Endothelial cell of umbilical vein (primary cell): ENCODE data around the gene CLIC6. TPM values are rescaled to one million over a fixed set of nuclear protein-coding genes. Genes with fewer than 3 reads are reported as not detected.

Source experiments
- BruUV-seq: library from RNA; stranded (reverse); fragments of 400-500 nt; replicated peaks from 2 replicates; lab custom pipeline; 2021; lab: Mats Ljungman, UMichigan
- CTCF ChIA-PET: fragments of 300-600, 350-600 bp; sonication (Branson Sonifier 250); formaldehyde crosslinking; loops from one replicate; lab custom pipeline; 2021; ENCODE audit warnings: antibody characterized with exemption, inconsistent platforms; lab: Charles Lee
- POLR2A ChIA-PET: fragments of 300-600, 350-600 bp; sonication (Branson Sonifier 250); formaldehyde crosslinking; loops from one replicate; lab custom pipeline; 2021; ENCODE audit warnings: antibody characterized with exemption, inconsistent platforms; lab: Charles Lee
- DNase-seq: peaks from one replicate; pipeline ENCODE4 v3.0.0-alpha.2; 2011; ENCODE audit warnings: low read depth, low spot score
- FAIRE-seq: peaks from 2 replicates; lab custom pipeline; 2011; peaks lifted over from hg19 to GRCh38; lab: Jason Lieb, UNC
- H2AFZ ChIP-seq: 2 replicates; pipeline ENCODE4 v1.6.0; 2012; ENCODE audit warnings: low read depth, low read length, control low read depth, inconsistent platforms
- H3K27ac ChIP-seq: 2 replicates; pipeline ENCODE4 v1.5.1; 2011; ENCODE audit warnings: low read depth, mild to moderate bottlenecking, control low read depth, low read length, moderate library complexity; ENCODE audit not compliant: insufficient read depth
- H3K27me3 ChIP-seq, 2 experiments: 2 replicates each; pipeline versions ENCODE4 v1.6.0 to v1.6.1; 2011; ENCODE audit warnings: low read length in 2 of 2, mixed read lengths in 1 of 2; ENCODE audit not compliant: control insufficient read depth in 2 of 2, insufficient read depth in 2 of 2
- H3K36me3 ChIP-seq, 2 experiments: 2 replicates in 1 of 2; 3 replicates in 1 of 2; pipeline ENCODE4 v1.5.1; 2011; ENCODE audit warnings: low read length in 2 of 2, mild to moderate bottlenecking in 1 of 2, moderate library complexity in 1 of 2; ENCODE audit not compliant: control insufficient read depth in 2 of 2, insufficient read depth in 2 of 2; ENCODE audit errors: extremely low read depth in 1 of 2
- H3K4me1 ChIP-seq: 3 replicates; pipeline ENCODE4 v1.5.1; 2011; ENCODE audit warnings: mild to moderate bottlenecking, low read length; ENCODE audit not compliant: control insufficient read depth, insufficient read depth; ENCODE audit errors: extremely low read depth
- H3K4me2 ChIP-seq: 2 replicates; pipeline ENCODE4 v1.6.1; 2011; ENCODE audit warnings: low read length, control low read depth, mixed read lengths; ENCODE audit not compliant: insufficient read depth
- H3K4me3 ChIP-seq, 3 experiments: fragments of 200-600 bp in 1 of 3; sonication (generic), shearing (Covaris generic) in 1 of 3; replicated peaks in 1 of 3; 2 replicates each; pipeline ENCODE4 v1.5.1; 2011 to 2016; ENCODE audit warnings: control low read depth in 3 of 3, low read length in 3 of 3, mild to moderate bottlenecking in 2 of 3, inconsistent platforms in 1 of 3, low read depth in 1 of 3, moderate library complexity in 1 of 3; ENCODE audit not compliant: insufficient read depth in 1 of 3
- H3K79me2 ChIP-seq: 2 replicates; pipeline ENCODE4 v1.6.0; 2012; ENCODE audit warnings: low read length, inconsistent platforms; ENCODE audit not compliant: control insufficient read depth, insufficient read depth
- H3K9ac ChIP-seq: replicated peaks from 2 replicates; pipeline ENCODE3; 2011; ENCODE audit warnings: low read length, control low read depth; ENCODE audit not compliant: insufficient read depth; ENCODE audit errors: extremely low read depth
- H3K9me1 ChIP-seq: replicated peaks from 3 replicates; pipeline ENCODE4 v1.6.0; 2011; ENCODE audit warnings: mild to moderate bottlenecking, low read length; ENCODE audit not compliant: control insufficient read depth, insufficient read depth; ENCODE audit errors: extremely low read depth
- H3K9me3 ChIP-seq: replicated peaks from 2 replicates; pipeline ENCODE4 v1.5.1; 2012; ENCODE audit warnings: low read length, inconsistent platforms; ENCODE audit not compliant: control insufficient read depth, insufficient read depth
- H4K20me1 ChIP-seq: replicated peaks from 2 replicates; pipeline ENCODE3; 2011; ENCODE audit warnings: mild to moderate bottlenecking, low read length; ENCODE audit not compliant: control insufficient read depth, insufficient read depth; ENCODE audit errors: extremely low read depth
- JUN ChIP-seq: IDR thresholded peaks from 2 replicates; pipeline ENCODE4 v1.6.1; 2011; ENCODE audit warnings: borderline replicate concordance, low read depth; ENCODE audit not compliant: insufficient read length, insufficient read depth
- MYC ChIP-seq: IDR thresholded peaks from one replicate; pipeline ENCODE4 v1.6.1; 2011; ENCODE audit warnings: mild to moderate bottlenecking, low read depth, low read length
- dilution Hi-C: fragments of 300-500 bp; cut with MboI; formaldehyde crosslinking; loops from one replicate; pipeline ENCODE4 v1.15.0; 2019; ENCODE audit warnings: low sequenced_read_pairs; ENCODE audit not compliant: extremely low pct_ligation_motif_present
- intact Hi-C: fragments of 100-400 bp; cut with micrococcal nuclease; formaldehyde crosslinking; loops from one replicate; pipeline ENCODE4 v1.10.0; 2022
- polyA plus RNA-seq, 4 experiments: library from polyadenylated mRNA; depleted of rRNA in 3 of 4; stranded (reverse) in 3 of 4; unstranded in 1 of 4; fragments of >200 nt; gene quantifications; 2 replicates each; pipeline versions ENCODE4 v1.2.1 to v1.2.3, GENCODE V29; 2011 to 2012; ENCODE audit warnings: missing spikeins in 1 of 4
- total RNA-seq: library from RNA; stranded (reverse); gene quantifications from 2 replicates; pipeline ENCODE4 v1.2.3, GENCODE V29; 2021
- TF ChIP-seq, protein P1 (sequence below), 2 donors: IDR thresholded peaks; 1 replicate in 1 of 2; 2 replicates in 1 of 2; pipeline ENCODE4 v1.5.1; 2011; ENCODE audit warnings: low read length in 2 of 2, mild to moderate bottlenecking in 2 of 2, moderate library complexity in 2 of 2, control low read depth in 1 of 2, inconsistent platforms in 1 of 2, low read depth in 1 of 2; ENCODE audit not compliant: insufficient read depth in 1 of 2; ENCODE audit errors: extremely low read depth in 1 of 2
- TF ChIP-seq, protein P2 (sequence below): IDR thresholded peaks from 2 replicates; pipeline ENCODE4 v1.6.1; 2011; ENCODE audit not compliant: insufficient read depth, insufficient read length

The CLIC6 gene
- total and polyA plus RNA-seq, 2 donors (not counting 3 experiments of a cell fraction or from before 2014, with no cell fraction given): not detected

GRCh38 chr21:34748862-34749261, 80.1 kb downstream of the CLIC6 start:
- intact Hi-C loops: loop anchor here (5.0 kb wide), 1 partner anchor 1278 kb away; no protein-coding TSS in a partner anchor
- H4K20me1 ChIP-seq: no peaks in the 10 kb centered on the region
- POLR2A ChIA-PET: no interaction called here
- CTCF ChIA-PET: no interaction called here
- no peak overlapping the region for H3K4me2 ChIP-seq
- dilution Hi-C loops: no loop called here
- H3K36me3 ChIP-seq: no peaks in the 10 kb centered on the region
- H3K79me2 ChIP-seq: no peaks in the 10 kb centered on the region
- H3K4me1 ChIP-seq: no peaks in the 10 kb centered on the region
- H2AFZ ChIP-seq: no peak overlapping the region
- no peaks in the 10 kb centered on the region for H3K9me3 ChIP-seq
- H3K27ac ChIP-seq: no peak overlapping the region
- TF ChIP-seq, protein P1, sequence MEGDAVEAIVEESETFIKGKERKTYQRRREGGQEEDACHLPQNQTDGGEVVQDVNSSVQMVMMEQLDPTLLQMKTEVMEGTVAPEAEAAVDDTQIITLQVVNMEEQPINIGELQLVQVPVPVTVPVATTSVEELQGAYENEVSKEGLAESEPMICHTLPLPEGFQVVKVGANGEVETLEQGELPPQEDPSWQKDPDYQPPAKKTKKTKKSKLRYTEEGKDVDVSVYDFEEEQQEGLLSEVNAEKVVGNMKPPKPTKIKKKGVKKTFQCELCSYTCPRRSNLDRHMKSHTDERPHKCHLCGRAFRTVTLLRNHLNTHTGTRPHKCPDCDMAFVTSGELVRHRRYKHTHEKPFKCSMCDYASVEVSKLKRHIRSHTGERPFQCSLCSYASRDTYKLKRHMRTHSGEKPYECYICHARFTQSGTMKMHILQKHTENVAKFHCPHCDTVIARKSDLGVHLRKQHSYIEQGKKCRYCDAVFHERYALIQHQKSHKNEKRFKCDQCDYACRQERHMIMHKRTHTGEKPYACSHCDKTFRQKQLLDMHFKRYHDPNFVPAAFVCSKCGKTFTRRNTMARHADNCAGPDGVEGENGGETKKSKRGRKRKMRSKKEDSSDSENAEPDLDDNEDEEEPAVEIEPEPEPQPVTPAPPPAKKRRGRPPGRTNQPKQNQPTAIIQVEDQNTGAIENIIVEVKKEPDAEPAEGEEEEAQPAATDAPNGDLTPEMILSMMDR (IDR thresholded peaks at IDR 0.05; ENCODE audit: extremely low read depth in 1 of 2, insufficient read depth in 1 of 2, low read depth in 1 of 2, low read length in 2 of 2): no peak
- TF ChIP-seq, protein P2, sequence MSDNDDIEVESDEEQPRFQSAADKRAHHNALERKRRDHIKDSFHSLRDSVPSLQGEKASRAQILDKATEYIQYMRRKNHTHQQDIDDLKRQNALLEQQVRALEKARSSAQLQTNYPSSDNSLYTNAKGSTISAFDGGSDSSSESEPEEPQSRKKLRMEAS: no peak
- TF ChIP-seq MYC: no peak
- no peak for TF ChIP-seq JUN
- no TSS peak for BruUV-seq
- no peak overlapping the region for H3K9ac ChIP-seq
- DNase-seq: no peak
- peaks cover 15% of the 10 kb centered on the region in 2 experiments for H3K27me3 ChIP-seq
- H3K4me3 ChIP-seq: no peak overlapping the region
- no peak for FAIRE-seq
- H3K9me1 ChIP-seq: no peaks in the 10 kb centered on the region
